ENCODE measurements around the gene APOBEC3B.
"Not testable (repeated sequence)": the region's sequence is repeated elsewhere in the genome, so short reads cannot be mapped to it uniquely, and the experiment has no call there.

Gene APOBEC3B

GRCh38 chr22:38952281-38952993 lies 29.7 kb upstream of the APOBEC3B start:
- no peak for DNase-seq

GRCh38 chr22:38953091-38953490 lies 29.1 kb upstream of the APOBEC3B start:
- no peak for DNase-seq

- no peak for DNase-seq
Measured at GRCh38 chr22:38953577-38954413, 28.4 kb upstream of the APOBEC3B start.

- DNase-seq, result no peak
Measured at GRCh38 chr22:38954414-38955043, 27.6 kb upstream of the APOBEC3B start.

- DNase-seq, result no peak
Measured at GRCh38 chr22:38955250-38955905, 26.8 kb upstream of the APOBEC3B start.

- DNase-seq, result no peak
Measured at GRCh38 chr22:38955926-38956325, 26.2 kb upstream of the APOBEC3B start.

GRCh38 chr22:38956551-38956950 lies 25.6 kb upstream of the APOBEC3B start:
- no peak for DNase-seq

GRCh38 chr22:38957046-38957770 lies 24.9 kb upstream of the APOBEC3B start, which contains the start of gene APOBEC3A:
TSS of gene APOBEC3A (plus strand) at chr22:38957609. CDS start at chr22:38957692, 83 bp downstream.
- DNase-seq, result no peak

GRCh38 chr22:38957808-38958650 lies 24.1 kb upstream of the APOBEC3B start:
- DNase-seq, result no peak

GRCh38 chr22:38958651-38958943 lies 23.6 kb upstream of the APOBEC3B start:
- not testable (repeated sequence) for DNase-seq

GRCh38 chr22:38959590-38959989 lies 22.6 kb upstream of the APOBEC3B start:
- no peak for DNase-seq

GRCh38 chr22:38960673-38961072 lies 21.5 kb upstream of the APOBEC3B start:
- DNase-seq, result not testable (repeated sequence)

- not testable (repeated sequence) for DNase-seq
Measured at GRCh38 chr22:38963291-38963738, 18.8 kb upstream of the APOBEC3B start.

- no peak for DNase-seq
Measured at GRCh38 chr22:38963872-38964271, 18.3 kb upstream of the APOBEC3B start.

- DNase-seq, result no peak
Measured at GRCh38 chr22:38964306-38964705, 17.8 kb upstream of the APOBEC3B start.

- no peak for DNase-seq
Measured at GRCh38 chr22:38964989-38965388, 17.2 kb upstream of the APOBEC3B start.

GRCh38 chr22:38965614-38966379 lies 16.4 kb upstream of the APOBEC3B start:
- DNase-seq, result no peak

GRCh38 chr22:38966380-38966702 lies 15.8 kb upstream of the APOBEC3B start:
- DNase-seq, result no peak

GRCh38 chr22:38966942-38967341 lies 15.2 kb upstream of the APOBEC3B start:
- no peak for DNase-seq
